Calu3 (cell line): ENCODE measurements around the gene DOC2B. TPM values are rescaled to one million over a fixed set of nuclear protein-coding genes. Genes with fewer than 3 reads are reported as not detected.

Experiments used
- BruUV-seq: library from RNA; stranded (reverse); fragments of 400-500 nt; replicated peaks from 2 replicates; lab custom pipeline; 2021; lab: Mats Ljungman, UMichigan
- CTCF ChIA-PET: fragments of 300-600 bp; sonication (Branson Sonifier 250); formaldehyde crosslinking; loops from one replicate; lab custom pipeline; 2022; ENCODE audit warnings: antibody characterized with exemption; lab: Charles Lee
- DNase-seq: peaks from one replicate; pipeline ENCODE4 v3.0.0; 2022
- H3K27ac Mint-ChIP-seq: one replicate; pipeline ENCODE4 v1.8.0; 2022; ENCODE audit warnings: mixed read lengths; ENCODE audit not compliant: unreplicated experiment
- H3K27me3 Mint-ChIP-seq: one replicate; pipeline ENCODE4 v1.8.0; 2022; ENCODE audit warnings: mixed read lengths; ENCODE audit not compliant: unreplicated experiment
- H3K36me3 Mint-ChIP-seq: one replicate; pipeline ENCODE4 v1.8.0; 2022; ENCODE audit warnings: mild to moderate bottlenecking, moderate library complexity, mixed read lengths; ENCODE audit not compliant: insufficient read depth, unreplicated experiment
- H3K4me1 Mint-ChIP-seq: one replicate; pipeline ENCODE4 v1.8.0; 2022; ENCODE audit warnings: mild to moderate bottlenecking, low read depth, mixed read lengths; ENCODE audit not compliant: unreplicated experiment
- H3K4me3 Mint-ChIP-seq: one replicate; pipeline ENCODE4 v1.8.0; 2022; ENCODE audit warnings: mild to moderate bottlenecking, low read depth, moderate library complexity, mixed read lengths; ENCODE audit not compliant: unreplicated experiment
- H3K9me3 Mint-ChIP-seq: one replicate; pipeline ENCODE4 v1.8.0; 2022; ENCODE audit warnings: low read depth, mixed read lengths; ENCODE audit not compliant: unreplicated experiment
- CTCF ChIP-seq: fragments of 200-600 bp; IDR thresholded peaks from one replicate; pipeline ENCODE4 v1.8.0; 2022; ENCODE audit warnings: antibody characterized with exemption; ENCODE audit not compliant: unreplicated experiment
- intact Hi-C: fragments of 100-400 bp; cut with micrococcal nuclease; formaldehyde crosslinking; loops from one replicate; pipeline ENCODE4 v1.10.0; 2022; ENCODE audit not compliant: unreplicated experiment
- total RNA-seq: library from RNA; stranded (reverse); gene quantifications from 2 replicates; pipeline ENCODE4 v1.2.3, GENCODE V29; 2022

Gene DOC2B
- total RNA-seq, 1 experiment from 2014 or later, result 0.24 TPM

DNA sequence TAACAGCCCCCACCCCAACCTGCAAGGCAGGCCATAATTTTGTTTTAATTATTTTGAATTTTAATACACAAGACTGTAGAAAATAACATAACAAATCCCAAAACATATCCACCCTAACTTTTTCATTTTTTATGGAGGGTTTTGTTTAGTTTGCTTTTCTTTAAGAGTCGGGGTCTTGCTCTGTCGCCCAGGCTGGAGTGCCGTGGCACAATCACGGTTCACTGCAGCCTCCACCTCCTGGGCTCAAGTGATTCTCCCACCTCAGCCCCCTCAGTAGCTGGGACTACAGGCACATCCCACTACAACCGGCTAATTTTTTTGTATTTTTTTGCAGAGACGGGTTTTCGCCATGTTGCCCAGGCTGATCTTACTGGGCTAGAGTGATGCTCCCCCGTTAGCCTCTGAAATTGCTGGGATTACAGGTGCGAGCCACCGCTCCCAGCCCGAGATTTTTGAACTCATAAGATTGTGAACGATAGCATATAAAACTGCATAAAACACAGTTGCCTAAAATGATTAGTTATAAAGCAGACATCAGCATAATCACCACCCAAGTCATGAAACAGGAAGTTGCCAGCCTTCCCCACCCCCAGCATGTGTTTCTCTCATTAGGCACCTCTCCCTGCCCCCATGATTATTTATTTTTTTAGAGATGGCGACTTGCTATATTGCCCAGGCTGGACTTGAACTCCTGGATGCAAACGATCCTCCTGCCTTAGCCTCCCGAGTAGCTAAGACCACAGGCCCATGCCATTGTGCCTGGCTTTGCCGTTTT is 13.6 kb upstream of the DOC2B start:
- no peaks in the 10 kb centered on the region for H3K4me1 Mint-ChIP-seq
- CTCF ChIA-PET, result no interaction called here
- no peak for DNase-seq

DNA sequence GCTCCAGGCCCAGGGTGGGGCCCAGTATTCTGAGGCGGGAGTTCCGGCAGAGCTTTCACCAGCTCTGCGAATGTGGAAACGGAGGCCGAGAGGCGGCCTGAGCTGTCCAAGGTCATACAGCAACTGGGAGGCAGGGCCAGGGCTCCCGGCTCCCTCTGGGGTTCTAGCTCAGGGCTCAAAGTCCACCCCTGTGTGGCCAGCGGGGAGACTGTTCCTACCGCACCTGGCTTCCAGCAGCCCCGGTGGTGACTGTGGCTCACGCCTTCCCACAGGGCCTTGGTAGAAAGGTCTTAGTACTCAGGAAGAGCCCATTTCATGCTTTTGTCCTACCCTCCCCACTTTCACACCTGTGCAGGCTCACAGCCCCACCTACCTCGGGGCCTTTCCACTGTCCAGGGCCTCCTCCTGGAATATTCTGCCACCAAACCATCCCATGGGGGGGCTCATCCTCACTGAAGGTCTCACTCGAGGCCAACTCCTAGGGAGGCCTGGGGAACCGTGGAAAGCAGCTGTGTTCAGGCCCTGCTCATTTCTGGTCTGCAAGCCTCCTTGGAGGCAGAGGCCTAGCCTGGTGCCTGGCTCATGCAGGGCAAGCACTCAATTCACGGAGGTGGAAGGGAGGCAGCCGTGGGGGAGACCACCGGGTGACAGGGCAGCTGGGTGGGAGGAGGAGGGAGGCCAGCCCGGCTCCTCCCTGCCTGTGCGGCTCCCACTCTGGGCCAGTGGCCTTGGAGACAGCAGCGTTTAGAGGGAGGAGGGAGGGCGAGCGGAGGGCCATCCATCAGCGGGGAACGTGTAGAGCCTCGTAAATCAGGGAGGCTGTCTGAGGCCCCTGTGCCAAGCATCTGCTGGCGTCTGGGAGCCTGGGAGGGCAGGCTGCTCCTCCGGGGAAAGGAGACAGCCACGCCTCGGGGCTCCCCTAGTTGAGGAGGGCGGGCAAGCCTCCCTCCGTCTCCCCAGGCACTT is 12.7 kb upstream of the DOC2B start:
- no peak for DNase-seq
- Mint-ChIP-seq H3K27ac (no peak overlapping the region), H3K27me3 (peaks cover 9% of the 10 kb centered on the region), H3K4me1 (no peaks in the 10 kb centered on the region), H3K4me3 (no peak overlapping the region), H3K36me3 (no peaks in the 10 kb centered on the region), H3K9me3 (no peaks in the 10 kb centered on the region)
- BruUV-seq, result no TSS peak
- CTCF ChIA-PET, result no interaction called here
- intact Hi-C loops, result no loop called here
- TF ChIP-seq CTCF, result no peak

More for the DNA sequence above, 13.6 kb upstream of the DOC2B start:
- Mint-ChIP-seq H3K4me3 (no peak overlapping the region), H3K9me3 (no peaks in the 10 kb centered on the region), H3K27ac (no peak overlapping the region), H3K27me3 (no peaks in the 10 kb centered on the region), H3K36me3 (peaks cover 1% of the 10 kb centered on the region)
- intact Hi-C loops, result no loop called here
- BruUV-seq, result no TSS peak
- no peak for TF ChIP-seq CTCF

DNA sequence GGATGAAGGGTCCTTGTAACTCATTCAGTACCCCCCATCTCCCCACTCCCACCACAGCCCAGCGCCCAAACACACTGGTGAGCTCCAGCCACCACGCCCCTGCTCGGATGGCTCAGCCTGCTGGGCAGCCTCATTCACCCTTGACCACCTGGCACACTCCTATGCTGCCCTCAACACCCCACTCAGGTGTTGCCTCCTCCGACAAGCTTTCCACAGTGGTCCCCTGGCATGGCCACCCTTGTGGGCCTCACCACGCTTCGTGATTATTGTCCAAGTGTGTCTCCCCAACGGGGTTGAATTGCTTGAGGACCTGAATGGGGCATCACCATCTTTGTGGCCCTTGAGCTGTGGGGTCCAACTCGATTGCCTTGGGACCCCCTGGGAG is 12.0 kb upstream of the DOC2B start:
- Mint-ChIP-seq H3K4me3 (no peak overlapping the region), H3K36me3 (no peaks in the 10 kb centered on the region), H3K27me3 (peaks cover 13% of the 10 kb centered on the region), H3K27ac (no peak overlapping the region), H3K4me1 (no peaks in the 10 kb centered on the region), H3K9me3 (no peaks in the 10 kb centered on the region)
- DNase-seq, result no peak
- BruUV-seq, result no TSS peak
- CTCF ChIA-PET, result no interaction called here
- no peak for TF ChIP-seq CTCF
- intact Hi-C loops, result no loop called here

- no peaks in the 10 kb centered on the region for H3K4me1 Mint-ChIP-seq
- no peak for TF ChIP-seq CTCF
- peaks cover 13% of the 10 kb centered on the region for H3K27me3 Mint-ChIP-seq
- H3K36me3 Mint-ChIP-seq, result no peaks in the 10 kb centered on the region
- BruUV-seq, result no TSS peak
- H3K4me3 Mint-ChIP-seq, result no peak overlapping the region
- no peak for DNase-seq
- H3K27ac Mint-ChIP-seq, result no peak overlapping the region
- CTCF ChIA-PET, result no interaction called here
- H3K9me3 Mint-ChIP-seq, result no peaks in the 10 kb centered on the region
- intact Hi-C loops, result no loop called here
These were observed 11.4 kb upstream of the DOC2B start for GRCh38 chr17:192666-193425.
